HG02973 (cell line): ENCODE results near the gene NDUFS3.
A peak's percentile ranks its signal among the peaks of the same experiment; 100 is the strongest.
"Not testable (repeated sequence)": the region's sequence is repeated elsewhere in the genome, so short reads cannot be mapped to it uniquely, and the experiment has no call there.

ENCODE experiments used
- ATAC-seq: cut with Tn5 transposase; IDR thresholded peaks from one replicate; pipeline ENCODE4 v1.9.1; 2021; ENCODE audit warnings: moderate library complexity; ENCODE audit not compliant: unreplicated experiment

Gene NDUFS3

DNA sequence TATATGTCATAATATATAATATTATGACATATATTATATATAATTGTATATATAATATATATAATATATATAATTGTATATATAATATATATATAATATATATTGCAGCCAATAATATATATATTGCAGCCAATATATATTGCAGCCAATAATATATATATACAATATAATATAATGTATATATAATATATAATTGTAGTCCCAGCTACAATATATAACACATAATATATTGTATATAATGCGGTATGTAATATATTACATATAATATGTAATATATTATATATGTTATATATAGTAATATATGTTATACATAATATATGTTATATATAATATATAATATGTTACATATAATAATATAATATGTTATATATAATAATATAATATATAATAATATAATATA, 20.2 kb upstream of the NDUFS3 start:
- no peak for ATAC-seq

DNA sequence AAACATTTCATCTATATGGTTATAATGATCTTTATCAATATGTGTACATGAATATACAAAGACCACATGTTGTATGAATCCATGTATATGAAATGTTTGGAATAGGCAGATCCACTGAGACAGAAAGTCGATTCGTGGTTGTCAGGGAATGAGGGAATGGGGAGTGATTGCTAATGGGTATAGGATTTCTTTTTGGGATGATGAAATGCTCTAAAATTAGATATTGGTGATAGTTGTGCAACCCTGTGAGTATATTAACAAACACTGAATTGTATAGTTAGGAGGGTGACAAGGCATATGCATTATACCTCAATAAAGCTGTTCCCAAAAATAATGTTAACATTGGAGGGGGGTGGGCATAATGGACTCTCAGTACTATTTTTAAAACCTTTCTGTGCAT, 18.4 kb upstream of the NDUFS3 start:
- ATAC-seq, result no peak

DNA sequence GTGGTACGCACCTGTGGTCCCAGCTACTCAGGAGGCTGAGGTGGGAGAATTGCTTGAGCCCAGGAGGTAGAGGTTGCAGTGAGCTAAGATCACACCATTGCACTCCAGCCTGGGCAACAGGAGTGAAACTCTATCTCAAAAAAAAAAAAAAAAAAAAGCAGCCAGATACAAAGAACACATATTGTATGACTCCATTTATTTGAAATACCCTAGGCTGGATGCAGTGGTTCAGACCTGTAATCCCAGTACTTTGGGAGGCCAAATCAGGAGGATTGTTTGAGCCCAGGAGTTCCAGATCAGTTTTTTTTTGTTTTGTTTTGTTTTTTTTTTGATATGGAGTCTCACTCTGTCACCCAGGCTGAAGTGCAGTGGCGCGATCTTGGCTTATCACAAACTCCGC, 16.5 kb upstream of the NDUFS3 start:
- ATAC-seq, result not testable (repeated sequence)

DNA sequence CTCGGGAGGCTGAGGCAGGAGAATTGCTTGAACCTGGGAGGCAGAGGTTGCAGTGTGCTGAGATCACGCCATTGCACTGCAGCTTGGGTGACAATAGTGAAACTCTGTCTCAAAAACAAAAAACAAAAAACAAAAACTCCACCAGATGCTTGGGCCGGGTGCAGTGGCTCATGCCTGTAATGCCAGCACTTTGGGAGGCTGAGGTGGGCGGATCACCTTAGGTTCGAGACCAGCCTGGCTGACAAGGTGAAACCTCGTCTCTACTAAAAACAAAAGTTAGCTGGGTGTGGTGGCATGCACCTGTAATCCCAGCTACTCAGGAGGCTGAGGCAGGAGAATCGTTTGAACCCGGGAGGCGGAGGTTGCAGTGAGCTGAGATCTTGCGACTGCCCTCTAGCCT, 14.5 kb upstream of the NDUFS3 start:
- ATAC-seq, result not testable (repeated sequence)

DNA sequence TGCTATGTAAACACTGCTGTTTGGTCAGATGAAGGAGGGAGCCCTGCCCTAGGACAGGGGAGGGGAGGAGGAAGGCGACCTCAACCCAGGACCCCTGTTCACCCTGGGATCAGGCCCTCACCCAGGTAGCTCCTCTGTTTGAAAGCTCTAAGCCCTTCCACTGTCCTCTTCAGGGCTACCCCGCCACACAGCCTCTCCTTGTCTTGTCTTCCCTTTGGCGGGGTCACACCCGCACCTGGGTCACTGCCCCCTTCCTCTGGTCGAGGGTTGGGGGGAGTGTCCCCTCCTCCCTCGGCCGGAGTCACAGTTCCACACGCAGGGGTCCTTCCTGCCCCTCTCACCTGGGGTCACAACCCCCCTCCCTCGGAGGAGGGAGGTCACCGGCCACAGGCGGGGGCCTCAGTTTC, 13.9 kb upstream of the NDUFS3 start:
- no peak for ATAC-seq

DNA sequence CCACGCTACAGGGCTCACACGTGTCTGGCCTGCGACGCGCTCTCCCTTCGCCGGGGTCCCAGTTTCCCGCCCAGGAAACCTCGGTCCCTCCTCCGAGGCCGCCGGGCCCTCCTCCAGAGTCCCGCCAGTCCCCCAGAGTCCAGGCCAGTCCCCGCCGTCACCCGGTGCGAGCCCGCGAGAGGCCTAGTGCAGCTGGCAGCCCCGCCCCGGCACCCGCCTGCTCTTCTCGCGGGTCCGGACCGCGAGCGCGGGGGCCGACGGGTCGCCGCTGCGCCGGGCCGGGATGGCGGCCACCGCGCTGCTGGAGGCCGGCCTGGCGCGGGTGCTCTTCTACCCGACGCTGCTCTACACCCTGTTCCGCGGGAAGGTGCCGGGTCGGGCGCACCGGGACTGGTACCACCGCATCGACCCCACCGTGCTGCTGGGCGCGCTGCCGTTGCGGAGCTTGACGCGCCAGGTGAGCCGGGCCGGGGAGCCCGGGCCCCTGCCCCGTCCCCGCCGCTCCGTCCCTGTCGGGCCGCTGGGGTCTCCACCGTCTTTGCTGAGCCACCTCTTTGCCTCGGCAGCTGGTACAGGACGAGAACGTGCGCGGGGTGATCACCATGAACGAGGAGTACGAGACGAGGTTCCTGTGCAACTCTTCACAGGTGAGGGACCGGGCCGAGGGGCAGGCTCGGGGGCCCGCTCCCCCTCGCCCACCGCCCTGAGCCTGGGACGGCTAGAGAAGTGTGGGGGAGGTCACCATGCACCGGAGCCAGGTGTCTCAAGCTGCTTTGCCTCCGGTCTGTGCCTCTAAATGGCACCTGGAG, 13.3 kb upstream of the NDUFS3 start, which contains the start of gene PTPMT1:
Gene PTPMT1, plus strand, starts transcription at position 260 of the 809 bp plus-strand sequence. Its CDS starts 24 bp downstream, at position 284.
- peak; percentile 73 for ATAC-seq

DNA sequence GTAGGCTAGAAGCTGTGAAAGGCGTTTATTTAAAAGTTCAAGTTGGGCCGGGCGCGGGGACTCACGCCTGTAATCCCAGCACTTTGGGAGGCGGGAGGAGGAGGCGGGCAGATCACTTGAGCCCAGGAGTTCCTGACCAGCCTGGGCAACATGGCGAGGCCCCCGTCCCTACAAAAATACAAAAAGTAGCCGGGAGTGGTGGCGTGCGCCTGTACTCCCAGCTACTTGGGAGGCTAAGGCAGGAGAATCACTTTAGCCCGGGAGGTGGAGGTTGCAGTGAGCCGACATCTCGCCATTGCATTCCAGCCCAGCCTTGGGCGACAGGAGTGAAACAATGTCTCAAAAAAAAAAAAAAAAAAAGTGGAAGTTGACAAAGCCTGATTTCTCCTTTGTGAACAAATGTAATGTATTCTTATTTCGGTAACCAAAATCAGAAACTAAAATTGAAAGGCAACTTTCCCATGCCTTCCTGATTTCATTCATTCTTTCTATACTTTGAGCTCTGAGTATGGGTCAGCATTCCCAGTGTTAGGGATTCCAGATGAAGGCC, 12.7 kb upstream of the NDUFS3 start:
- ATAC-seq, result no peak

DNA sequence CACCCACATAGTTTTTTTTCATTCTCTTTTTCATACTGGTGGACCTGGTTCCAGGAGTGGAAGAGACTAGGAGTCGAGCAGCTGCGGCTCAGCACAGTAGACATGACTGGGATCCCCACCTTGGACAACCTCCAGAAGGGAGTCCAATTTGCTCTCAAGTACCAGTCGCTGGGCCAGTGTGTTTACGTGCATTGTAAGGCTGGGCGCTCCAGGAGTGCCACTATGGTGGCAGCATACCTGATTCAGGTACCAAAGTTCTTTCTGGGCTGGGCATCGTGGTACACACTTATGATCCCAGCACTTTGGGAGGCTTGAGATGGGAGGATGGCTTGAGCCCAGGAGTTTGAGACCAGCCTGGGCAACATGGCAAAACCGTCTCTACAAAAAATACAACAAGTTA, 9.2 kb upstream of the NDUFS3 start:
- ATAC-seq, result no peak

DNA sequence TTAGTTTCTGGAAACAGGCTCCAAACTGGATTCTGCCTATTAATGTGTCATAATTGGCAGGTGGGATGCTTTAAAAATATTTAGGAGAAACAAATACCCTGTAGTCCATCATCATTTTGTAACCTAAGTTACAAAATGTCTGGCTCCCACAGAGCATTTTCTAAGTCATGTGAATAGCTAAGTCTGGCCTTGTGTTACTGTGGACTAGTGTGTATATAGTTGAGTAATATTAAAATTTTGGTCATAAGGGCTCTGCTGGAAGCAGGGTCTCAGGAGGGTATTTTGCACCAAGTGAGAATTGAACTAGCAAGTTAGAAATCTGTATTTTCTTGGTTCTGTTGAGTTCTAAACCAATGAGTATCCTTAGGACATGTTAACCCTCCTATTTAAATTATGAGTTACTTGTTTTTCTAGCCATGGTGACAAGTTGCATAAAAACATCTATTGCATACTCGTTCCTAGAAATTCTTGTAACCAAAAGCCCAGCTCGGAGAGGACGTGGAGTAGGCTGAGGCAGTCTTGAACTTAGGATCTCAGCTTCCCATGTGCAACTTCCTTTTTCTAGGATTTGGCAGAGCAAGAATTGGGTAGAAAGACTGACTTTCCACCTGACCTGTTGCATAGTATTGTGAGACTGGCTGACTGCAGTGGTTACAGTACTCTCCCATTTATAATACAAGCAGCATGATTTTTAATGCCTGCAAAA, 8.1 kb upstream of the NDUFS3 start:
- ATAC-seq, result no peak

DNA sequence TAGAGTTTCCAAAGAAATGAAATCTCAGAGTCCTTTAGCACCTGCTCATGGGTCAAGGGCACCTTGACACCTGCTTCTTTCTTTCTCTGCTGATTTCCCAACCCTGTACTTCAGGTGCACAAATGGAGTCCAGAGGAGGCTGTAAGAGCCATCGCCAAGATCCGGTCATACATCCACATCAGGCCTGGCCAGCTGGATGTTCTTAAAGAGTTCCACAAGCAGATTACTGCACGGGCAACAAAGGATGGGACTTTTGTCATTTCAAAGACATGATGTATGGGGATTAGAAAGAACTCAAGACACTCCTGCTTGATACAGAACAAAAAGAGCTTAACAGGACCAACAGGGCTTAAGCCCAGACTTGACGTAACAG, 7.5 kb upstream of the NDUFS3 start:
- ATAC-seq, result no peak

DNA sequence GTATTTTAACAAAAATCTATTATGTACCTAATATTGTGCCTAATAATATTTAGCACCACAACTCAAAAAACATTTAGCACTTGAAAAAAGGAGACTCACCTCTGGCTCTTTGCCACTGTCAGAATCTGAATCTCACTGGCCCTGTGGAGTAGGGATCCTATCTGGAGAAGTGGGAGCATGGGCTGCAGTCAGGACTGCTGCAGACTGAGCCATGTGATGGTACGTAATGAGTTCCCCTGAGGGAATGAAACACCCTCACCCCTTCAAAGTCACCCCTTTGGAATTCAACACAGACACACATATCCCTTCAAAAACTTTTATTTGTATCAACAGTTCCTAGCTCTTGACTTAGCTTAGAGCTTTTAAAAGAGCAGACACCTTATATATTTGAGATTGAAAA, 7.0 kb upstream of the NDUFS3 start:
- ATAC-seq, result no peak

DNA sequence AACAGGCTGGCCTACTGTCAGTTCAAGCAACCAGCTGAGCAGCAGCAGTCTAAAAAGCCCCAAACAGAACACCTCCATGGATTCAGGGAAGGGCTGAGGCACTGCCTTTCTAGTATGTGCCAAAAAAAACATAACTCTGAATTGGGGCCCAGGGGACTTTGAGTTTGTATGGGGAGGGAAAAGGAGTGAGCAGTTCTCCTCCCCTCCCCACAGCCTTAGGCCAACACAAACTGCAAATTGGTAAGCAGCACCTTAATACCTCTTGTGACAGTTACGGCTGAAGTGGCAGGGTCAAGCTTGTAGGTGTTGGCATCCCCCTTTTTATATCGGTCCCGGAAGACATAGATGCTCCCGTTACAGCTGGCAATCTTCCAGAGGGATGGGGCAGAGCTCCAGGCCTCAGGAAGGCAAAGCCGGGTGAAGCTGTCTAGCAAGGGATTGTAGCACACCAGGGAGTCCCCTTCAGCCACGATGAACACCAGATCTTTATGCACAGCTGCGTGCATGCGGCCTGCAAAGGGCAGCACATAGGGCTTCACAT, 6.1 kb upstream of the NDUFS3 start:
- no peak for ATAC-seq

DNA sequence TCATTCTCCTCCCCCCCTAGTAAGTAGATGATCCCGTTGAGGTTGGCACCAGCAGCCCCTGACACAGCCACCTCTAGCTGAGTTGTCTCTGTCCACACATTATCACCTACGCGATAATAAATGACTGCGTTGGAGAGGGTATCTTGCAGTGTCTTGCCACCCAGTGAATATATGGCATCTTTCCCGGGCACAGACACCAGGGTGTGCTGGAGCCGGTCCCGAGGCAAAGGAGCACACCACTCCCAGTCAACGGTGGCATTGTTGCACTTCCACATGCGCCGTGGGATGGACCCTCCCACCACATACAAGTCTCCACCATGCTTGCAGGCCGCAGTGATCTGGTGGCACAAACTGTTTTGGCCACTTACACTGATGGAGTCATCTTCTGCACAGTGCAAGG, 5.6 kb upstream of the NDUFS3 start:
- ATAC-seq, result no peak

DNA sequence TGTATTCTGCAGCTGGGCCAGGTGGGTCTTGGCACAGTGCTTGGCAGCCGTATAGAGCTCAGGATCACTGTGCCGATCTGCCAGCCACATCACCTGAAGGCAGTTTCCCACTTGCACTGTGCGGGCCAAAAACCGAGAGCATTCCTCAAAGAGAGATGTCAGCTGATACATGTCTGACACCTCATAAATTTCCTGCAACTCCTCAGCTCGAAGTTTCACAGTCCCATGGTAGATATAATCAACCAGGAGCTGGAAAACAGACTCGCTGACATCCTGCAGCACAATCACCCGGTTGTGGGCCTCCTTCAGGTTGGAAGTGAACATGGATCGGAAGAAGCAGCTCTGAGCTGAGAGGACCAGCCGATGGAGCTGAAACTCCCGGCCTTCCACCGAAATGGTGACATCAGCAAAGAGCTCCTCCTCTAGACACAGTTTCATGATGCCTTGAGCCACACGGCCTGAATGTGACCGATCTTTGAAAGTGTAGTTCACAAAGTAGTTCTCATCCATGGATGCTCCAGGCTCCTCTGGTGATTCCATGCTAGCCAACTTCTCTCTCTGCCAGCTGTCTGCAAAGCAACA, 1.3 kb upstream of the NDUFS3 start:
- no peak for ATAC-seq

DNA sequence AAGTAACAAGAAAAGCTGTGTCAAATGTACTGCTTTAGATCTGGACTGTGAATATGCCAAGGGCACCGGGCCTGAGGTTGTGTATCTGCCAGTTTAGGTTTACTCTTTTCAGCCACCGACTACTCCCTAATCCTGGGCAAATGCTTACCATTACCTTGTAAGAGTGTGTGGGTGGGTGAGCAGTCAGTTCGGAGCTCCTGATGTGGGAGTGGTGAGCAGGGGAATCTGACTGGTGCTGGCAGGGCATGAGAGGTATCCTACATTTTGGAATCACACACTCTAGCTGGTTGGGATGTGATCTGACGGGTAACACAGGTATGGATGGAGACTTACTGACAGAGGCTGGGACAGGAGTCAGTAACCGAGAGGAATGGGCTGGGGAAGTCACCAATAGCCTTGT, 5.0 kb downstream of the NDUFS3 start:
- no peak for ATAC-seq

DNA sequence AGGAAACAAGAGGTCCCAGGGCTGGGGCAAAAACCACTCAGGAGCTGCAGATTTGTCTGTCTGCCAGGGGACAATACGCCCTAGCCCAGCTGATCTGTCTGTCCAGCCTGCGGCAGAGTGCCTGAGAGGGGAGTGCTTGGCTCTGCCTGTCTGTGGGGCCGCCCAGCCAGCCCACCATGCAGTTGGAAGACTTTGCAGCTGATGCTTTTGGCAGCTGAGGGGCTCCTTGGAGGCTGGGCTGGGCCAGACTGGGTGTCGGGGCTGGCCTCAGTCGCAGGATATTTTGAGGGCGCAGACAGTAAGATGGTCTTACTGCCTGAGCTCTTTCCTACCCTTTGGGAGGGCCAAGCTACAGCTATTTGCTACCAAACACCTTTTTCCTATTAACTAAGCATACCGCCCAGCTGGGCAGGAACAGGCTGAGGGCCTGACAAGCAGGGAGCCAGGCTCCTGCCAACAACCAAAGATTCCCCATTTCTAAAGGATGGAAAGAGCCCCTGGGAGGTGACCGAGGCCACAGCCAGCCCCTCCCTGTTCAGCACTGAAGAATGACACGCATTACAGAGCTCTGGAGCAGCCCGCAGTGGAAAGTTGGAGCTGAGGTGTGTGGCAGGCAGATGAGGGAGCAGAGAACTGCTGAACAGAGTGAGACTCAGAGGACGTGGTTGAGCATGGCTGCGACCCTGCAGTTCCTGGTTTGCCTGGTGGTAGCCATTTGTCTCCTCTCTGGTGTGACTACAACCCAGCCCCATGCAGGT, 7.4 kb downstream of the NDUFS3 start, which contains the start of gene FAM180B:
Gene FAM180B, plus strand, starts transcription at position 581 of the 758 bp plus-strand sequence. Its CDS starts 91 bp downstream, at position 672.
- no peak for ATAC-seq

DNA sequence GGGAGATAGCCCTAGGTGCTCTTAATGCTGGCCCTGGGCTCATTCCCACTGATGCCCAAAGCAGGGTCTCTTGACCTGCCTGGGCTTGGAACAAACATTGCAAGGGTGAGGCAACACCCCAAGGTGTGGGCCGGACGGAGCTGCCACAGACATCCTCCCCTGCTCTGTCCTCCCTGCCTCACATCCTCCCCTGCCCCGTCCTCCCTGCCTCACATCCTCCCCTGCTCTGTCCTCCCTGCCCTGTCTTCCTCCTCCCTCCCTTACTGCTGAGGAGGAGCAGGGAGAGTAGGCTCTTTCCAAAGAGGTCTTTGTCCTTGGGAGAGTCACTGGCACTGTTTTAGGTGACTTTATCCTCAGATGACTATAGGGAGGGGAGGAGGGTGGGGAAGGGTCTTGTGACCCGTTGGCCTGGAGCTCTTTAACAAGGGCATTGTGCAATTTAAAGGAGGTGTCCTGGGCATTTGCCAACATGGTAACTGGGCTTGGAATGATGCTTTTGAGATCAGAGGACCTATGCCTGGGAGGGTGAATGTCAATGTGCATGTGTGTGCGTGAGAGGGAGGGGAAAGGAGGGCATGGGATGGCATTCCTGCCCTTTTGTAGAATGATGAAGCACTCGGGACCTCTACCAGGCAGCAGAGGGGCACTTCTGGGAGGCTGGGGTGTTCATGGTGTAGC, 8.3 kb downstream of the NDUFS3 start:
- no peak for ATAC-seq

DNA sequence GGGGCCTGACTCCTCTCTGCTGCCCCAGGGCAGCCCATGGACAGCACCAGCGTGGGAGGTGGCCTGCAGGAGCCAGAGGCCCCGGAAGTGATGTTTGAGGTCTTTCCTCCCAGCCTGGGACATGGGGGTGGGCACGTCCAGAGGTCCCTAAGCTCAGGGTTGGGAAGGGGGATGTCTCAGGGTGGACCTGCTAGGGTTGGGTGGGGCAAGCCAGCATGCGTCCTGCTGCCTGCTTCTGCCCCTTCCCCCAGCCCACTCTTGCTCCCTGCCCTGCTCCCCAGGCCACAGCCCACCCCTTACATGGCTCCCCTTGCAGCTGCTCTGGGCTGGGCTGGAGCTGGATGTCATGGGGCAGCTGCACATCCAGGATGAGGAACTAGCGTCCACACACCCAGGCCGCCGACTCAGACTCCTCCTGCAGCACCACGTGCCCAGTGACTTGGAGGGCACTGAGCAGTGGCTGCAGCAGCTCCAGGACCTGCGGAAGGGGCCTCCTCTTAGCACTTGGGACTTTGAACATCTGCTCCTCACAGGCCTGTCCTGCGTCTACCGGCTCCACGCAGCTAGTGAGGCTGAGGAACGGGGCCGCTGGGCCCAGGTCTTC, 9.0 kb downstream of the NDUFS3 start:
- no peak for ATAC-seq

DNA sequence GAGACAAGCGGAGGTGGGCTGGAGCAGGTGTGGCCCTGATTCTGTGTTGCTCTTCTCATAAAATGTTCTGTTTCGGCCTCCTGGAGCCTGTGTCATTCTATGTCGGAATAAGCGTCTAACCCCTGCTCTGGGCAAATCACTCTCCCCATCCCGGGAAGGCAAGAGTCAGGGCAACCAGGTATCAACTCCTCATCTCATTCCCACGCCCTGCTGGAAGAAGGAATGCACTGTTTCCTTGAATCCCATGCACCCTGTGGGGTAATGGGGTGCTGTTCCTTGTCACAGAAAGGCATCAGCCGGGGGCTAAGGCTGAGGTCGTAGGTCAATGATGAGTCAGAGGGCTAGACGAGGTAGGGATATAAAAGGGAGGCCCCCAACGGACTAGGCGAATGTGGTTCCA, 10.2 kb downstream of the NDUFS3 start:
- ATAC-seq, result no peak

DNA sequence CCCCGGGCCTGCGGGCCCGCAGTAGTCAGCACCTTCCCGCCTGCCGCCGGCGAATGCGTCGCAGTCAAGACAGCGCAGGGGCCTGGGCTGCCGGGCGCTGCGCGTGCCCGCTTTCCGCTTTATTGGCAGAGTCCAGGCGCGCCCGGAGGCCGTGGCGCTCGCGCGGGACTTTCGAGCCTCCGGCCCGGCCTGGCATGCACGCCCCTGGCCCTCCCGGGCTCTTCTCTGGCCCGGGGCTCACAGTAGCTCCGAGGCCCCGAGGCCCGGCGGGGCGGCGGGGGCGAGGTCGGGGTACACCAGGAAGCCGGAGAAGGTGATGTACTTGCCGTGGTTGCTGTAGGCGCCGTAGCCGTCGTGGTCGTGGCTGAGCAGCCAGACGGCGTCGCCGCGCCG, 10.7 kb downstream of the NDUFS3 start:
- ATAC-seq, result no peak
